SK-N-SH treated with all-trans-retinoic acid at 6 μM for 48 hours (cell line): ENCODE measurements around the gene LMNTD2.
A peak's percentile ranks its signal among the peaks of the same experiment; 100 is the strongest.

Source experiments
- ATAC-seq: fragments of 200-7000 bp; cut with Tn5 transposase; 3 replicates; pipeline ENCODE4 v1.9.1; 2020; ENCODE audit warnings: mild to moderate bottlenecking, moderate library complexity
- BACH2 ChIP-seq: fragments of 250-450 bp; sonication (Bioruptor Pico); IDR thresholded peaks from 2 replicates; pipeline ENCODE4 v1.9.0; 2021; ENCODE audit warnings: mild to moderate bottlenecking, borderline replicate concordance
- CSDC2 ChIP-seq: fragments of 250-450 bp; sonication (Bioruptor Pico); IDR thresholded peaks from 2 replicates; pipeline ENCODE4 v1.5.0; 2020; ENCODE audit warnings: mild to moderate bottlenecking, moderate library complexity
- ESRRG ChIP-seq: fragments of 250-450 bp; sonication (Bioruptor Pico); IDR thresholded peaks from 2 replicates; pipeline ENCODE4 v1.6.1; 2021; ENCODE audit warnings: mild to moderate bottlenecking
- GLIS3 ChIP-seq: fragments of 250-450 bp; sonication (Bioruptor Pico); IDR thresholded peaks from 2 replicates; pipeline ENCODE4 v1.5.0; 2020; ENCODE audit warnings: mild to moderate bottlenecking, moderate library complexity
- ISL1 ChIP-seq: fragments of 250-450 bp; sonication (Bioruptor Pico); IDR thresholded peaks from 2 replicates; pipeline ENCODE4 v2.1.2; 2022; ENCODE audit warnings: mild to moderate bottlenecking, moderate library complexity
- OSR1 ChIP-seq: fragments of 250-450 bp; sonication (Bioruptor Pico); IDR thresholded peaks from 2 replicates; pipeline ENCODE4 v1.8.0; 2022; ENCODE audit warnings: moderate library complexity, mild to moderate bottlenecking, inconsistent platforms
- PPARA ChIP-seq: fragments of 250-450 bp; sonication (Bioruptor Pico); IDR thresholded peaks from 2 replicates; pipeline ENCODE4 v1.5.0; 2020; ENCODE audit warnings: mild to moderate bottlenecking, borderline replicate concordance
- RARB ChIP-seq: fragments of 250-450 bp; sonication (Bioruptor Pico); IDR thresholded peaks from 2 replicates; pipeline ENCODE4 v1.8.0; 2021; ENCODE audit warnings: mild to moderate bottlenecking, moderate library complexity
- TCF4 ChIP-seq: fragments of 250-450 bp; sonication (Bioruptor Pico); IDR thresholded peaks from 2 replicates; pipeline ENCODE4 v1.8.0; 2021; ENCODE audit warnings: mild to moderate bottlenecking, moderate library complexity, borderline replicate concordance
- TOX ChIP-seq: fragments of 250-450 bp; sonication (Bioruptor Pico); IDR thresholded peaks from 2 replicates; pipeline ENCODE4 v1.8.0; 2021; ENCODE audit warnings: mild to moderate bottlenecking, moderate library complexity, borderline replicate concordance
- ZC3H10 ChIP-seq: fragments of 250-450 bp; sonication (Bioruptor Pico); IDR thresholded peaks from 2 replicates; pipeline ENCODE4 v1.5.1; 2021; ENCODE audit warnings: mild to moderate bottlenecking, moderate library complexity
- ZFP3 ChIP-seq: fragments of 250-450 bp; sonication (Bioruptor Pico); IDR thresholded peaks from 2 replicates; pipeline ENCODE4 v1.5.0; 2020; ENCODE audit warnings: mild to moderate bottlenecking, moderate library complexity
- ZFP30 ChIP-seq: fragments of 450-650 bp; formaldehyde crosslinking; IDR thresholded peaks from 2 replicates; pipeline ENCODE4 v1.5.0; 2022; ENCODE audit warnings: mild to moderate bottlenecking, moderate library complexity
- ZNF565 ChIP-seq: fragments of 450-650 bp; formaldehyde crosslinking; conservative IDR thresholded peaks from 2 replicates; pipeline ENCODE4 v1.5.0; 2020; ENCODE audit warnings: low read depth, mild to moderate bottlenecking, moderate library complexity
- ZNF70 ChIP-seq: fragments of 450-650 bp; formaldehyde crosslinking; IDR thresholded peaks from 2 replicates; pipeline ENCODE4 v1.5.0; 2020; ENCODE audit warnings: mild to moderate bottlenecking, moderate library complexity
- ZNF8 ChIP-seq: fragments of 450-650 bp; formaldehyde crosslinking; IDR thresholded peaks from 2 replicates; pipeline ENCODE4 v1.5.0; 2020; ENCODE audit warnings: mild to moderate bottlenecking, moderate library complexity
- TF ChIP-seq, protein P1 (sequence below): fragments of 250-450 bp; sonication (Bioruptor Pico); IDR thresholded peaks from 2 replicates; pipeline ENCODE4 v1.5.1; 2021; ENCODE audit warnings: mild to moderate bottlenecking, moderate library complexity
- TF ChIP-seq, protein P2 (sequence below): fragments of 250-450 bp; sonication (Bioruptor Pico); IDR thresholded peaks from 2 replicates; pipeline ENCODE4 v1.5.1; 2020; ENCODE audit warnings: low read depth, mild to moderate bottlenecking, moderate library complexity
- TF ChIP-seq, protein P3 (sequence below): fragments of 250-450 bp; sonication (Bioruptor Pico); IDR thresholded peaks from 2 replicates; pipeline ENCODE4 v1.8.0; 2021; ENCODE audit warnings: low read depth, mild to moderate bottlenecking, moderate library complexity, borderline replicate concordance
- TF ChIP-seq, protein P4 (sequence below): fragments of 250-450 bp; sonication (Bioruptor Pico); IDR thresholded peaks from 2 replicates; pipeline ENCODE4 v1.8.0; 2020; ENCODE audit warnings: mild to moderate bottlenecking, moderate library complexity, borderline replicate concordance

Gene LMNTD2, protein sequence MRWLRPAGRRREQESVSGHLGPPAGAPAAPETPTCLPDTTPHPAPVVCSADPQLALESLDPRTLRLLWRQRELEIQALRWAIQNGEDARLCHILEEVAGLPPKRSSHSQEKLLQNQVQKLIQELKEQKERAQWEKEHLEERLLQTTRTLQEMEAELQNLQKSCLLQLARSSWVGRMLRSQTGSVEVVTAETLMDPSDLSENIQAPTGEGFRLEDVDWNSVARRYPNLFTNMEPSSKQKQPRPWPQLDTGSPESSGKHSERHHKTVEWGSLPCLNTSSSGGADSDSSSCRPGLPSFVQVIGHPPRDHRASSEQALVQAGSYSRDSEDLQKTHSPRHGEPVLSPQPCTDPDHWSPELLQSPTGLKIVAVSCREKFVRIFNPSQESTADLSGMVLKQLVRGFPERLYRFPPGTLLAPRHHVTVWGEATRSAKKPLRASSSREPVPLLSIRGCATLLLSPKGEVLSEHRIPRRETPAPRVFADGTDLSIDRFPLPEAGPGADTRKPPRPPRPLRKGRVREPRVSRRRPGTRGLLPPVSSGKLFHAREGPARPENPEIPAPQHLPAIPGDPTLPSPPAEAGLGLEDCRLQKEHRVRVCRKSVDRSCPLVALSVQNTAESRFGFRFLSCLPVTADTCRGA

DNA sequence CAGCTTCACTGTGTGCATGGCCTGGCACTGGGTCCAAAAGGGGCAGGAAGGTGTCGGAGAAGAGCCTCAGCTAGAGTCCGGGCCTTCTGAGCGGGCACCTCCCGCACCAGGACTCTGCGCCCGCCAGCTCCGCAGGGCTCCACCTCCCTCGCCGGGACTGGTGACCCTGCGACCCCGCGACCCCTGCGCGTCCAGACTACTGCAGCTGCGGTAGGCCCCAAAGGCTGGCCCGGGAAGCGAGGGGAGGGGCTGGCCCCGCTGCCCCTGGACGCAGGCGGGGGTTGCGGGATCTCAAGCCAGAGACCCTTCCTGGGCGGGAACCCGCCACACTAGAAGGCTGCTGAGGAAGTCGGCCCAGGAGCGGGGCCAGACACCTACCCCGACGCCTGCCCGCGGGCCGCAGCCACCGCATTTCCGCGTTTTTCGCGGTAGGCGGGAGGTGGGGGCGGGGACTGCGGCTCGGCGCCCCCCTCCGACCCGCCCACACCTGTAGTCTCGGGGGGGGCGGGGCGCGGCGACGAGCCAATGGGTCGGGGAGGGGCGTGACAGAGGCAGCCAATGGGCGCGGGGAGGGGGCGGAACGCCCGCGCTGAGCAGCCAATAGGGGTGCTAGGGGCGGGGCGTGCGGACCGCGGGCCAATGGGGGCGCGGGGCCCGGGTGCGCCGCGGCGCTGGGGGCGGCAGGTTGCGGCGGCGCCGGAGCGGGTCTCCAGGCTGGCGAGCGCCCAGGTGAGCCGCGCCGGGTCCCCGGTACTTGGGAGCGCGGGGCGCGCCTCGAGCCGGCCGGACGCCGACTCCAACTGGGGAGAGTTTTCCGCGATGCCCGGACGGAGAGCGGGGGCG is at the start of gene LMNTD2, which contains the start of gene RASSF7:
Gene LMNTD2, minus strand, starts transcription at position 434 of the 843 bp plus-strand sequence. Its CDS starts 22 bp downstream, at position 412.
Gene RASSF7, plus strand, starts transcription at position 666 of the 843 bp plus-strand sequence. CDS start 799 bp downstream, outside the sequence.
- ATAC-seq: peak; percentile 86
- TF ChIP-seq ZNF70 (CRISPR knock-in tag) (no peak), ZNF8 (no peak), CSDC2 (CRISPR knock-in tag) (no peak), OSR1 (no peak), RARB (CRISPR knock-in tag) (no peak), ESRRG (CRISPR knock-in tag) (no peak)

DNA sequence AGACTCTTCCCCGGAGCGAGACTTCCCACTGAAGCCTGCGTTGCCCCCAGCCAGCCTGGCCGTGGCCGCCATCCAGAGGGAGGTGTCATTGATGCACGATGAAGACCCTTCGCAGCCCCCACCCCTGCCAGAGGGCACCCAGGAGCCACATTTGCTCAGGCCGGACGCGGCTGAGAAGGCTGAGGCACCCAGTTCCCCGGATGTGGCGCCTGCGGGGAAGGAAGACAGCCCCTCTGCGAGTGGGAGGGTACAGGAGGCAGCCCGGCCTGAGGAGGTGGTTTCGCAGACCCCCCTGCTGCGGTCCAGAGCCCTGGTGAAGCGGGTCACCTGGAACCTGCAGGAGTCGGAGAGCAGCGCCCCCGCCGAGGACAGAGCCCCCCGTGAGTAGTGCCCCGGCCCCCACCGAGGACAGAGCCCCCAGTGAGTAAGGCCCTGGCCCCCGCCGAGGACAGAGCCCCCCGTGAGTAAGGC is 48.8 kb upstream of the LMNTD2 start:
- TF ChIP-seq RARB (CRISPR knock-in tag) (no peak), BACH2 (no peak), GLIS3 (CRISPR knock-in tag) (no peak), ESRRG (CRISPR knock-in tag) (no peak), ZFP3 (no peak), TOX (CRISPR knock-in tag) (no peak)
- TF ChIP-seq, protein P1, sequence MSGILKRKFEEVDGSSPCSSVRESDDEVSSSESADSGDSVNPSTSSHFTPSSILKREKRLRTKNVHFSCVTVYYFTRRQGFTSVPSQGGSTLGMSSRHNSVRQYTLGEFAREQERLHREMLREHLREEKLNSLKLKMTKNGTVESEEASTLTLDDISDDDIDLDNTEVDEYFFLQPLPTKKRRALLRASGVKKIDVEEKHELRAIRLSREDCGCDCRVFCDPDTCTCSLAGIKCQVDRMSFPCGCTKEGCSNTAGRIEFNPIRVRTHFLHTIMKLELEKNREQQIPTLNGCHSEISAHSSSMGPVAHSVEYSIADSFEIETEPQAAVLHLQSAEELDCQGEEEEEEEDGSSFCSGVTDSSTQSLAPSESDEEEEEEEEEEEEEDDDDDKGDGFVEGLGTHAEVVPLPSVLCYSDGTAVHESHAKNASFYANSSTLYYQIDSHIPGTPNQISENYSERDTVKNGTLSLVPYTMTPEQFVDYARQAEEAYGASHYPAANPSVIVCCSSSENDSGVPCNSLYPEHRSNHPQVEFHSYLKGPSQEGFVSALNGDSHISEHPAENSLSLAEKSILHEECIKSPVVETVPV (CRISPR knock-in tag): no peak
- TF ChIP-seq, all 23 proteins: peak for 0
- no peak for ATAC-seq

DNA sequence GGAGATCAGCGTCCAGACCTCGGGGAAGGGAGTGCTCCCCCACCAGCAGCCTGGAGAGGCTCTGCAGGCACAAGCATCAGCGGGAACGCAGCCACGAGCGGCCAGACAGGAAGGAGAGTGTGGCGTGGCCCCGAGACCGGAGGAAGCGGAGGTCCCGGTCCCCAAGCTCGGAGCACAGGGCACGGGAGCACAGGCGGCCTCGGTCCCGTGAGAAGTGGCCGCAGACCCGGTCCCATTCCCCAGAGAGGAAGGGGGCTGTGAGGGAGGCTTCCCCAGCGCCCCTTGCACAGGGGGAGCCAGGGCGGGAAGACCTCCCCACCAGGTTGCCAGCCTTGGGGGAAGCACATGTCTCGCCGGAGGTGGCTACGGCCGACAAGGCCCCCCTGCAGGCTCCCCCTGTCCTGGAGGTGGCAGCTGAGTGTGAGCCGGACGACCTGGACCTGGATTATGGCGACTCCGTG is 48.3 kb upstream of the LMNTD2 start:
- TF ChIP-seq TOX (CRISPR knock-in tag) (no peak), CSDC2 (CRISPR knock-in tag) (no peak)

DNA sequence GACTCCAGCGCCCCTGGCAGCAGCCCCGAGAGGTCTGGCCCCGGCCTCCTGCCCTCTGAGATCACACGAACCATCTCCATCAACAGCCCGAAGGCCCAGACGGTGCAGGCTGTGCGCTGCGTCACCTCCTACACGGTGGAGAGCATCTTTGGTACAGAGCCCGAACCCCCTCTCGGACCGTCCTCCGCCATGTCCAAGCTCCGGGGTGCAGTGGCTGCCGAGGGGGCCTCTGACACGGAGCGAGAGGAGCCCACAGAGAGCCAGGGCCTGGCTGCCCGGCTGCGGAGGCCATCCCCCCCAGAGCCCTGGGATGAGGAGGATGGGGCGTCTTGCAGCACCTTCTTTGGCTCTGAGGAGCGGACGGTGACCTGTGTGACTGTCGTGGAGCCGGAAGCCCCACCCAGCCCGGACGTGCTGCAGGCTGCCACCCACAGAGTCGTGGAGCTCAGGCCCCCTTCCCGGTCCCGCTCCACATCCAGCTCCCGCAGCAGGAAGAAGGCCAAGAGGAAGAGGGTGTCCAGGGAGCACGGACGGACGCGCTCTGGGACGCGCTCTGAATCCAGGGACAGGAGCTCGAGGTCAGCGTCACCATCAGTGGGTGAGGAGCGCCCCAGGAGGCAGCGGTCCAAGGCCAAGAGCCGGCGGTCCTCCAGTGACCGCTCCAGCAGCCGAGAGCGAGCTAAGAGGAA is 47.6 kb upstream of the LMNTD2 start:
- TF ChIP-seq, protein P2, sequence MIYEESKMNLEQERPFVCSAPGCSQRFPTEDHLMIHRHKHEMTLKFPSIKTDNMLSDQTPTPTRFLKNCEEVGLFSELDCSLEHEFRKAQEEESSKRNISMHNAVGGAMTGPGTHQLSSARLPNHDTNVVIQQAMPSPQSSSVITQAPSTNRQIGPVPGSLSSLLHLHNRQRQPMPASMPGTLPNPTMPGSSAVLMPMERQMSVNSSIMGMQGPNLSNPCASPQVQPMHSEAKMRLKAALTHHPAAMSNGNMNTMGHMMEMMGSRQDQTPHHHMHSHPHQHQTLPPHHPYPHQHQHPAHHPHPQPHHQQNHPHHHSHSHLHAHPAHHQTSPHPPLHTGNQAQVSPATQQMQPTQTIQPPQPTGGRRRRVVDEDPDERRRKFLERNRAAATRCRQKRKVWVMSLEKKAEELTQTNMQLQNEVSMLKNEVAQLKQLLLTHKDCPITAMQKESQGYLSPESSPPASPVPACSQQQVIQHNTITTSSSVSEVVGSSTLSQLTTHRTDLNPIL (CRISPR knock-in tag): no peak
- TF ChIP-seq, protein P1 (CRISPR knock-in tag): no peak
- TF ChIP-seq ZFP3 (no peak), ISL1 (no peak), TCF4 (CRISPR knock-in tag) (no peak), ZFP30 (CRISPR knock-in tag) (no peak), ZNF565 (no peak), ZC3H10 (CRISPR knock-in tag) (no peak), PPARA (no peak), BACH2 (no peak), CSDC2 (CRISPR knock-in tag) (no peak), GLIS3 (CRISPR knock-in tag) (no peak), OSR1 (no peak), ZNF8 (no peak)
- TF ChIP-seq, protein P3, sequence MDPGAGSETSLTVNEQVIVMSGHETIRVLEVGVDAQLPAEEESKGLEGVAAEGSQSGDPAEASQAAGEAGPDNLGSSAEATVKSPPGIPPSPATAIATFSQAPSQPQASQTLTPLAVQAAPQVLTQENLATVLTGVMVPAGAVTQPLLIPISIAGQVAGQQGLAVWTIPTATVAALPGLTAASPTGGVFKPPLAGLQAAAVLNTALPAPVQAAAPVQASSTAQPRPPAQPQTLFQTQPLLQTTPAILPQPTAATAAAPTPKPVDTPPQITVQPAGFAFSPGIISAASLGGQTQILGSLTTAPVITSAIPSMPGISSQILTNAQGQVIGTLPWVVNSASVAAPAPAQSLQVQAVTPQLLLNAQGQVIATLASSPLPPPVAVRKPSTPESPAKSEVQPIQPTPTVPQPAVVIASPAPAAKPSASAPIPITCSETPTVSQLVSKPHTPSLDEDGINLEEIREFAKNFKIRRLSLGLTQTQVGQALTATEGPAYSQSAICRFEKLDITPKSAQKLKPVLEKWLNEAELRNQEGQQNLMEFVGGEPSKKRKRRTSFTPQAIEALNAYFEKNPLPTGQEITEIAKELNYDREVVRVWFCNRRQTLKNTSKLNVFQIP (CRISPR knock-in tag): no peak
- TF ChIP-seq, protein P4, sequence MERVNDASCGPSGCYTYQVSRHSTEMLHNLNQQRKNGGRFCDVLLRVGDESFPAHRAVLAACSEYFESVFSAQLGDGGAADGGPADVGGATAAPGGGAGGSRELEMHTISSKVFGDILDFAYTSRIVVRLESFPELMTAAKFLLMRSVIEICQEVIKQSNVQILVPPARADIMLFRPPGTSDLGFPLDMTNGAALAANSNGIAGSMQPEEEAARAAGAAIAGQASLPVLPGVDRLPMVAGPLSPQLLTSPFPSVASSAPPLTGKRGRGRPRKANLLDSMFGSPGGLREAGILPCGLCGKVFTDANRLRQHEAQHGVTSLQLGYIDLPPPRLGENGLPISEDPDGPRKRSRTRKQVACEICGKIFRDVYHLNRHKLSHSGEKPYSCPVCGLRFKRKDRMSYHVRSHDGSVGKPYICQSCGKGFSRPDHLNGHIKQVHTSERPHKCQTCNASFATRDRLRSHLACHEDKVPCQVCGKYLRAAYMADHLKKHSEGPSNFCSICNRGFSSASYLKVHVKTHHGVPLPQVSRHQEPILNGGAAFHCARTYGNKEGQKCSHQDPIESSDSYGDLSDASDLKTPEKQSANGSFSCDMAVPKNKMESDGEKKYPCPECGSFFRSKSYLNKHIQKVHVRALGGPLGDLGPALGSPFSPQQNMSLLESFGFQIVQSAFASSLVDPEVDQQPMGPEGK: no peak
- ATAC-seq: no peak

More for the DNA sequence above, 48.3 kb upstream of the LMNTD2 start:
- ATAC-seq: no peak
